IMR-90 (cell line): ENCODE measurements around the gene VSIR.

ENCODE experiments used
- BHLHE40 ChIP-seq: fragments of 150-350 bp; IDR thresholded peaks from 2 replicates; pipeline ENCODE4 v1.6.1; 2016; ENCODE audit warnings: mild to moderate bottlenecking, low read depth, low read length
- CEBPB ChIP-seq: IDR thresholded peaks from 2 replicates; pipeline ENCODE4 v1.6.1; 2012; ENCODE audit warnings: low read depth, low read length, improper control_type of control experiment
- CTCF ChIP-seq: conservative IDR thresholded peaks from 2 replicates; pipeline ENCODE4 v1.5.1; 2012; ENCODE audit warnings: mild to moderate bottlenecking, low read depth, low read length, improper control_type of control experiment
- FOS ChIP-seq: fragments of 150-350 bp; IDR thresholded peaks from 2 replicates; pipeline ENCODE4 v1.6.1; 2016; ENCODE audit warnings: low read depth, low read length
- MAFK ChIP-seq: IDR thresholded peaks from 2 replicates; pipeline ENCODE4 v1.6.1; 2012; ENCODE audit warnings: low read depth, low read length, improper control_type of control experiment
- MAZ ChIP-seq: IDR thresholded peaks from 2 replicates; pipeline ENCODE4 v1.6.1; 2012; ENCODE audit warnings: low read depth, mild to moderate bottlenecking, low read length, improper control_type of control experiment, moderate library complexity, borderline replicate concordance
- MXI1 ChIP-seq: IDR thresholded peaks from 2 replicates; pipeline ENCODE4 v1.6.1; 2012; ENCODE audit warnings: low read depth, mild to moderate bottlenecking, low read length, moderate library complexity, borderline replicate concordance
- NFE2L2 ChIP-seq: fragments of 150-350 bp; IDR thresholded peaks from 2 replicates; pipeline ENCODE4 v1.6.1; 2016; ENCODE audit warnings: low read depth, mild to moderate bottlenecking, low read length
- POLR2A ChIP-seq: IDR thresholded peaks from 2 replicates; pipeline ENCODE4 v1.6.1; 2012; ENCODE audit warnings: mild to moderate bottlenecking, low read depth, low read length
- RAD21 ChIP-seq: IDR thresholded peaks from 2 replicates; pipeline ENCODE4 v1.6.1; 2012; ENCODE audit warnings: low read length, improper control_type of control experiment
- RCOR1 ChIP-seq: IDR thresholded peaks from 2 replicates; pipeline ENCODE4 v1.6.1; 2012; ENCODE audit warnings: mild to moderate bottlenecking, low read length, improper control_type of control experiment; ENCODE audit not compliant: insufficient replicate concordance
- SMC3 ChIP-seq: fragments of 150-350 bp; IDR thresholded peaks from 2 replicates; pipeline ENCODE4 v1.6.1; 2016; ENCODE audit warnings: low read depth, mild to moderate bottlenecking, antibody characterized with exemption, low read length, moderate library complexity
- TF ChIP-seq, protein P1 (sequence below): fragments of 150-350 bp; IDR thresholded peaks from 2 replicates; pipeline ENCODE4 v1.6.1; 2017; ENCODE audit warnings: mild to moderate bottlenecking, antibody characterized with exemption, low read length, low read depth

- TF ChIP-seq NFE2L2 (no peak), FOS (no peak), MAFK (no peak), RCOR1 (no peak), MAZ (no peak), BHLHE40 (no peak), CTCF (no peak), POLR2A (no peak), SMC3 (no peak), CEBPB (no peak), MXI1 (no peak), RAD21 (no peak)
- TF ChIP-seq, protein P1, sequence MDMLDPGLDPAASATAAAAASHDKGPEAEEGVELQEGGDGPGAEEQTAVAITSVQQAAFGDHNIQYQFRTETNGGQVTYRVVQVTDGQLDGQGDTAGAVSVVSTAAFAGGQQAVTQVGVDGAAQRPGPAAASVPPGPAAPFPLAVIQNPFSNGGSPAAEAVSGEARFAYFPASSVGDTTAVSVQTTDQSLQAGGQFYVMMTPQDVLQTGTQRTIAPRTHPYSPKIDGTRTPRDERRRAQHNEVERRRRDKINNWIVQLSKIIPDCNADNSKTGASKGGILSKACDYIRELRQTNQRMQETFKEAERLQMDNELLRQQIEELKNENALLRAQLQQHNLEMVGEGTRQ = no peak
Measured at GRCh38 chr10:71797533-71798307, 24.4 kb upstream of the VSIR start.
